ENCODE results near the gene SLC6A11.

Gene SLC6A11

GRCh38 chr3:10952525-10952924 lies 136.5 kb downstream of the SLC6A11 start:
- no peak for DNase-seq
- H3K36me3 ChIP-seq (replicated peaks): no peaks in the 10 kb centered on the region
- H3K27me3 ChIP-seq (replicated peaks): peaks cover 17% of the 10 kb centered on the region
- H3K27ac ChIP-seq: no peak overlapping the region
- in situ Hi-C loops (cut with HindIII; ENCODE audit: low pct_ligation_motif_present, low sequenced_read_pairs): no loop called here
- H3K4me3 ChIP-seq (ENCODE audit: low read depth, low read length): no peak overlapping the region
- TF ChIP-seq CTCF (IDR thresholded peaks at IDR 0.05; ENCODE audit: low read depth, low read length, missing control alignments): no peak

DNA sequence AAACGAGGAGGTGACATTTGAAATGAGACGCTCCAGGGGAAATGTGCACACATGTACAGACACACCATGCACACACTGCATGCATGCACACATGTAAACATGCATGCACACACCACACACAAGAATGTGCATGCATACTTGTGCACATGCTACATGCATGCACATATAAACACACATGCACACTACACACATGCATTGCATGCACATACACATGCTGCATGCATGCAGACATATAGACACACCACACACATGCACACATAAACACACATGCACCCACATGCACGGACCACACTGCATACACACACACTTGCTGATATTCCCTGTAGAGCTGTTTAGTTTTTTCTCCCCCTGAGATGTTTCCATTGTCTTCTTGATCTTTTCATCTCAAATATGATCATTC lies 138.7 kb downstream of the SLC6A11 start:
- H3K4me3 ChIP-seq (ENCODE audit: low read depth, low read length): no peak overlapping the region
- H3K27me3 ChIP-seq (replicated peaks): peaks cover 10% of the 10 kb centered on the region
- DNase-seq: no peak
- no peak overlapping the region for H3K27ac ChIP-seq
- H3K36me3 ChIP-seq (replicated peaks): no peaks in the 10 kb centered on the region
- in situ Hi-C loops (cut with HindIII; ENCODE audit: low pct_ligation_motif_present, low sequenced_read_pairs): no loop called here
- no peak for TF ChIP-seq CTCF (IDR thresholded peaks at IDR 0.05; ENCODE audit: low read depth, low read length, missing control alignments)

DNA sequence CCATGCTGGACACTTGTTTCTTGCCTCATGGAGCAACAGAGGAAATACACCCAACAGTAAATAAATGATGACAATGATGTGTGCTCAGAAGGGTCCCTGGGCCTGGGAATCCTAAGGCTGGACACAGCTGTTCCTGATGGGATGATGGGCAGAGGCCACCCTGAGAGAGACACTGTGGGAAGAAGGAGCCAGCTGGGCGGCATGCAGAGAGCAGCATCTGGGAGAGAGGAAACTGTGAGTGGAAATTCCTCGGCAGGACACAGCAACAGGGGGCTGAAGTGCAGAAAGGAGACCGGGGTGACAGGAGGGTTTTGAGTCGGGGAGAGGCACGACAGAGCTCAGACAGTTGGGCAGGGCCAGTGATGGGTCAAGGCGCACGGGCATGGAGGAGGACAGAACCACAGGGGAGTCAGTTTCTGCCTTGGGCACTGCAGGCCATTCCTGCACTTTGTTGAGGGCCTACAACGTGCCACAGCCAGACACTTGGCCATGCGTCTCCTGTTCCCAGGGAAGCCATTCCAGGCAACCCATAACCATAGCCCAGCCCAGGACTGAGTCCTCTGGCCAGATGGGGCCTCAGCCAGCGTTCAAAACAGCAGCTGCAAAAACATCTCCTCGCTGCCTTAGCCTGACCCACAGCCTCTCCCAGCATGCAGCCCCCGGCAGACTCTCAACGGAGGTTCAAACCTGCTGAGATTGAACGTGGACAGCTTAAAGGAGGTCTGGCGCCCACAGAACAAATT lies 139.9 kb downstream of the SLC6A11 start:
- in situ Hi-C loops (cut with HindIII; ENCODE audit: low pct_ligation_motif_present, low sequenced_read_pairs): no loop called here
- H3K27me3 ChIP-seq (replicated peaks): peaks cover 10% of the 10 kb centered on the region
- no peaks in the 10 kb centered on the region for H3K36me3 ChIP-seq (replicated peaks)
- H3K27ac ChIP-seq: no peak overlapping the region
- DNase-seq: no peak
- no peak for TF ChIP-seq CTCF (IDR thresholded peaks at IDR 0.05; ENCODE audit: low read depth, low read length, missing control alignments)
- H3K4me3 ChIP-seq (ENCODE audit: low read depth, low read length): no peak overlapping the region

DNA sequence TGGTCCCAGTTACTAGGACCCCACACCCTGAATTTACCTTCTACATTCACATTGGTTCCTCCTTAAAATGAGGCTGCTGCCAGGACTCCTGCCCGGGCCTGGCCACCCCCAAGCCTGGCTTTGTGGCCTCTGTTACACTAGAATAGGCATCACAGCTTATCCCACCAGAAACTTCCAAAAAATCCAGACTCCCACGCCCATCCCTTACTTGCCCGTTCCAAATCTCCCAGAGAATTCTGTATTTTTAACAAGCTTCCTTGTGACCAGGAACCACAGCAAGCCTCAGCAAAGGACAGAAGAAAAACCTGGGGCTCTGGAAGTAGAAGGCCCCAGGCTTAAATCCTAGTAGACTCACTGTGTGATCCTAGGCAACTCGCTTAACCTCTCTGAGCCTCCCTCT lies 140.5 kb downstream of the SLC6A11 start:
- in situ Hi-C loops (cut with HindIII; ENCODE audit: low pct_ligation_motif_present, low sequenced_read_pairs): no loop called here
- H3K27me3 ChIP-seq (replicated peaks): peaks cover 10% of the 10 kb centered on the region

GRCh38 chr3:10956986-10957385 lies 141.0 kb downstream of the SLC6A11 start:
- DNase-seq: no peak
- H3K36me3 ChIP-seq (replicated peaks): no peaks in the 10 kb centered on the region
- H3K27ac ChIP-seq: no peak overlapping the region
- in situ Hi-C loops (cut with HindIII; ENCODE audit: low pct_ligation_motif_present, low sequenced_read_pairs): no loop called here
- H3K27me3 ChIP-seq (replicated peaks): peaks cover 10% of the 10 kb centered on the region
- TF ChIP-seq CTCF (IDR thresholded peaks at IDR 0.05; ENCODE audit: low read depth, low read length, missing control alignments): no peak
- H3K4me3 ChIP-seq (ENCODE audit: low read depth, low read length): no peak overlapping the region

More for the DNA sequence above, 140.5 kb downstream of the SLC6A11 start:
- Histone ChIP-seq H3K4me3 (ENCODE audit: low read depth, low read length) (no peak overlapping the region), H3K27ac (no peak overlapping the region), H3K36me3 (replicated peaks) (no peaks in the 10 kb centered on the region)
- no peak for TF ChIP-seq CTCF (IDR thresholded peaks at IDR 0.05; ENCODE audit: low read depth, low read length, missing control alignments)
- DNase-seq: no peak
